HG03558 (cell line): ENCODE measurements around the gene METTL8.

Source experiments
- ATAC-seq: cut with Tn5 transposase; IDR thresholded peaks from one replicate; pipeline ENCODE4 v1.9.1; 2021; ENCODE audit warnings: moderate number of reproducible peaks; ENCODE audit not compliant: unreplicated experiment; ENCODE audit errors: extremely low read depth

Gene METTL8

DNA sequence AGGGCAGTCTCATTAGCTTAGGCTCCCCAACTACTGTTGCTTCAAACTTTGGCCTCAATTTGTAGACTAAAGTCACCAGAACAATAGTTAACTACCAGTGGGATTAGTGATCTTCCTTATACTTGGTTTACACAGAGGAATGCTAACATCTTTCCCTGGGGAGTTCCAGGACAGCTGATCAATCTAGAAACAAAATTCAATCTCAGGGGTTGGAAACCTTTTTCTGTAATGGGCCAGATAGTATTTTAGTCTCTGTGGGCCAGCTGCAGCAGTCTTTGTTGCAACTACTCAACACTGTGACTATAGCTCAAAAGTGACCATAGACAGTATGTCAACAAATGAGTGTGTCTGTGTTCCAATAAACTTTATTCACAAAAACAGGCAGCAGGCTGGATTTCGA is 85.7 kb downstream of the METTL8 start:
- ATAC-seq = no peak

DNA sequence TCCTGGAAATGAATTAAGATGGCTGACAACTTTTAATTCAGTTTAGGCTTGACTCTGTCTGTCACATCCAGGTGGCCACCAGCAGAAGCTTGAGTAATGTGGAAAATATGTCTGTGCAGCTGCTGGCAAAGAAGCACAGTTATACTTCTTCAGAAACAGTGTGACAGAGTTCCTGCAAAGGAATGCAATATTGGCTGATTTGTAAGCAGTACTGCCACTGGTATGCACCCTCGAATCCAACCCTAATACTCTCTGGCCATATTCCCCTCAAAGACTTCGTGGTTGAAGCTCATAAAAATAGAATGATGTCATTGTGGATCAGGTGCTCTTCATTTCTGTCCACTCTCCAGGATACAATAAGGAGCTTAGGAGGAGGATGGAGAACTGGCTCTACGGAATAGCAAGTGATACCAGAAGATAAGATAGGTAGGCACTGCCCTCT is 86.2 kb downstream of the METTL8 start:
- no peak for ATAC-seq

DNA sequence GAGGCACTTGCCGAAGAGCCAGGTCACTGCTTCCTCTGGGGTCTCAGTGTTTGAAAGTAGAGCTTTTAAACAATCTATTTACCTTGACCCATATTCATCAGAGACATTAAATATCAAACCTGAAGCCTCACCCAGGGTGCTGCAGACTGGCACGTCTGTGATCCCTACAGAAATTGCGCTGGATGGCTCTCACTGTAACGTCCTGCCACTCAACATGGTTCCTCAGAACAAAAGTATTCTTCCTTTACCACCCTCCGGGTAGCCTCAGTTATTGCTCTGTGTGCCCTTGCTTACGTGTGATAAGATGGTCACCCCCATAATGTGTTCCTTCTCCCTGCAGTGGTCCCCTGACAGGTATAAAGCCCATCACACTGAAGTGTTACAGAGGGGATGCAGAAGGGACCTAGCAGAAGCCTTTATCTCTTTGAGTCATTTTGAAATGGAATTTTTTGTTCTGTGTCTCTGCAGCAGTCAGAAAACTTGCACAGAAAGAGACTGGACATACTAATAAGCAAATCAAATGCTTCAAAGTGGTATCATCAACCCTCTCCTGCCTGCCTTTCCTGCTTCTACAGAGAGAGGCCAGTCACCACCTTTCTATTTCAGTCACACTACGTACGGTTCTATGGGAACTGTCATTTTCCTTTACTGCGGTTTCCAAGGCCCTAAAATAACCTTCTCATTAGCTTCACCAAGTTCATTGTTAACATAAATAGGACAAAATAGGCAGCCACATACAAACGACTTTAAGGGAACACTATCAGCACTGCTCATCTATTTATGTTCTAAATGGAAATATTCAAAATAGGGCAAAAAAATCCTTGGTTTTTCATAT is 86.8 kb downstream of the METTL8 start:
- no peak for ATAC-seq

DNA sequence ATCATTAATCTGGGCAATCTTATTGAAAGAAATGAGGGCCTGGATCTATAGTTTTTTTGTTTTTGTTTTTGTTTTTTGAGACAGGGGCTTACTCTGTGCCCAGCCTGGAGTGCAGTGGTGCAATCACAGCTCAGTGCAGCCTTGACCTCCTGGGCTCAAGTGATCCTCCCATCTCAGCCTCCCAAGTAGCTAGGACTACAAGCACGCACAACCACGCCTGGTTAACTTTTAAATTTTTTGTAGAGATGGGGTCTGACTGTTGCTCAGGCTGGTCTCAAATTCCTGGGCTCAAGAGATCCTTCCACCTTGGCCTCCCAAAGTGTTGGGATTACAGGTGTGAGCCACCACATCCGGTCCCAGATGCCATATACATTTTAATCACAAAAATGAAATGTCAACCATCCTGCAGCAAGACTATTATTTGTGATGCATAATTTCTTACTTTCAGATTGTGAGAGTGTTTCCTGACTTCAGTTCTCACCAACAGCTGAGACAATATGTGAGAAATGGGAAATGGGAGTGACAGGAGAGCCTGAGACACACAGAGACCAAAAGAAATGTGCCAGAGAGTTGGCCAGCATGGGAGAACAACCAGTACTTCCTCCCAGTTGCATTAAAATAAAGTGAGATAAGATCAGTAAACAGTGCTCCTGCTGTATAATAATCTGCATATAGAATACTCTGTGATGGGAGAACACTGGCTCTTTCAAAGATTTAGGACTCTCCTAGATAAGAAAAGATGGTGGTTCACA is 87.6 kb downstream of the METTL8 start:
- ATAC-seq = no peak

DNA sequence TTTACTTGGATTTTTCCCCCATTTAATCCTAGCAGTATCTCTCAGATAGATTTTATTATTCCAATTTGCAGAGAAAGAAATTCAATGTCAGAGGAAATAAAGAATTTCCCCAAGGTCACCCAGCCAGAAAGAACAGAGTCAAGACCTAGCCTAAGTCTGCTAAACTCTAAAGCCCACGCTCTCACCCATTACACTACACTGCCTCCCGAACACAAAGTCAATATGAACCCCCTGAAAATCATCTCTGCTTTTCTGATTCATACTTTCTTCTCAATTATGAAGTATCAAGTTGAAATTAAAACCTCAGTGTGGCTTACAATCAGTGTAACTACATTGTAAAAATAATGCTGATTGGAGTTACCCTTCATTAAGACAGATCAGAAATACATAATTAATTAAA is 89.6 kb downstream of the METTL8 start:
- ATAC-seq = no peak

DNA sequence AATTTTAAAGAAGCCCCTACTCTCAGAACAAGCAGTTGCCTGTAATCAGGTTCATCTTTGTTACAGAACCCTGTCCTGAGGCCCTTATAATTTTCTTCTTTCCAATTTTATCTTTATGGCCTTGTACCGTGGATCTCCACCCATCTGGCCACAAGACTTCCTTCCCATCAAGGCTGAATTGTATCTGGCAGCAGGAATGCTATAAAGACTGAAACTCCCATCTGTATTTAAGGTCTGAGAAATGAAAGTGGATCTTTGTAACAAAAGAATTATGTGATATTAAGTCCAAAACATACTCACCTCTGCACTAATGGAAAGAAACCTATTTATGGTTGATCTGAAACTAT is 91.8 kb downstream of the METTL8 start:
- no peak for ATAC-seq

DNA sequence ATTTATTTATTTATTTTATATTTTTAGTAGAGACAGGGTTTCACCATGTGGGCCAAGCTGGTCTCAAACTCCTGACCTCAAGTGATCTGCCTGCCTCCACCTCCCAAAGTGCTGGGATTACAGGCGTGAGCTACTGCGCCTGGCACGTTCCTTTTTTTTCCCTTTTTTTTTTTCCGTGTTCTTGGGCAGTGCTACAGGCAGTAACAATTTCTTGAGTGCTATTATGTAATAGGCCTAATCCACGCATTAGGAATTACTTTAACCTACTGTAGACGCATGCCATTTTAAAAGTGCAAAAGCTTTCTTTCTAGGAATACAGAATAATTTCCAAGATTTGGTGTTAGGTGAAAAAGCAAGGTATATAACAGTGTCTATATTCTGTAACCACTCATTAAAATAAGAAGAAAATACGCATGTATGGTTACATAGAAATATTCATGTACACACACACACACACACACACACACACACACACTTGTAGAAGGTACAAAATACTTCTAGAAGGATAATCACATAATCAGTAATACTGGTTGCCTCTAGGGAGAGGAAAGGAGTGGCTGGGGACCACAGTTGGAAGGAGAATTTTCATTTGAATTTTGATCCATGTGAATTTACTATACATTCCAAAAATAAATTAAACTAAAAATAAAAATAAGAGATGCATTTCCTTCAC is 92.3 kb downstream of the METTL8 start:
- no peak for ATAC-seq

DNA sequence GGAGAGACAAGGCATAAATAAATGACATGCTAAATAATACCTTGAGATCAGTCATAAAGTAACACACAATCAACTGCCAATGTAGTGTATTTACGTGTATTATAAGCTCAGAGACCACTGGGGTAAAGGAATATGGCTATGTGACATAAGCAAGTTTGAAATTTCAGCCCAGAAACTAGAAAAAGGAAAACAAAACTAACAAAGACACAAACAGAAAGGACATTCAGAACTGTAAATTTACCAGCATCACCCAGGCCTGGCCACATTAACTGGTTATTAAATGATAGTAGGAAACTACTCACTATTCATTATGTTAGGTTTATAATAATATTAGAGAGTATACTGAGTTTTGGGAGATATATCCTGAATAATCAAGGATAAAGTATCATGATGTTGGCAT is 98.8 kb downstream of the METTL8 start:
- no peak for ATAC-seq

DNA sequence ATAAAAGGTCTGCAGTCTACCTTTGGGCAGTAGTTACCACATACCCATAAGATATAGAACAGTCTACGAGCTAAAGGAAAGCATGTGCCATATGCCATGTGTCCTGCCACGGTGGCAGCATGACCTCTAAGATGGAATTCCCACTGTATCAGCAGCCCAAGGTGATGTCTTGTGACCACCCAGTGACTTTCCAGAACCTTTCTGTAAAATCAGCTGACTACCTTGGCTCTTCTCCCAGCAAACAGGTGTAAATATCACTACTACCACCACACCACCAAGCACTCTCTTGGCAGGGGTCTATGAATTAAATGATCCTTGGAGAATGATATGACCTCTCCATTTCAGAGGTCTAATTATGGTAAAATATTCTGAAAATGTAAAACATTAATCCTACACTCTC is 99.6 kb downstream of the METTL8 start:
- no peak for ATAC-seq

DNA sequence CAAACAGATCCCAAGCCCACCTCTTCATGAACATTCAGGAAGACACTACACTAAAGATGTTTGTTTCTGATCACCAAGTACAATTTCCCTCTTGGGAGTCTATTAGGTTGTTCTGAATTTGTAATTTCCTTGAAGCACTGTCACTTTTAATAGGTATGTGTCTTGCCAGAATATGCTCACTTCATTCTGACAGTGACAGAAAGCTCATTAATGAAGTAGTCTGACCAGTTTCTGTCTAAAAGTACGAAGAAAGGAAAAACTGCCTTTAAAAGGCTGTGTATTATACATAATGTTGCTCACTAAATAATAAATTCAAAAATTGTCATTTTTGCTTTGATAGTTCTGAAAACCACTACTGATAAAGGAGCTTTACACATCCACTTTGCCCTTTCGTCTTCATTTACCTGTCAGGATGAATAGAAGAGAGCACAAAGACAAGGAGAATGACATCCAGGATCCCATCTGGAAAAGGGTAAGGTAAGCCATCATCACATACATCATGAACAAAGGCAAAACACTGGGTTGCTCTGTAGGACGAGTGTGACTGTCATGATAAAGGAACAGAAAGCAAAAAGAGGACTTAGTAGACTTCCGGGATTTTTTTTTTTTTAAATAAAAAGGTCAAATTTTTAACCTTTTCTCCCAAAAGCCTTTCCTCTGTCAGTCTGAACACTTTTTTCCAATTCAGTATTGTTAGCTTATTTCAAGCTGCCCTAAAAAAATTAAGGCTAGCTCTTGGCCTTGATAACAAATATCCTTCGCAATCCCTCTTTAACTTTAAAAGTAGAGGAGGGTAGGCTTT is 103.4 kb downstream of the METTL8 start:
- no peak for ATAC-seq

DNA sequence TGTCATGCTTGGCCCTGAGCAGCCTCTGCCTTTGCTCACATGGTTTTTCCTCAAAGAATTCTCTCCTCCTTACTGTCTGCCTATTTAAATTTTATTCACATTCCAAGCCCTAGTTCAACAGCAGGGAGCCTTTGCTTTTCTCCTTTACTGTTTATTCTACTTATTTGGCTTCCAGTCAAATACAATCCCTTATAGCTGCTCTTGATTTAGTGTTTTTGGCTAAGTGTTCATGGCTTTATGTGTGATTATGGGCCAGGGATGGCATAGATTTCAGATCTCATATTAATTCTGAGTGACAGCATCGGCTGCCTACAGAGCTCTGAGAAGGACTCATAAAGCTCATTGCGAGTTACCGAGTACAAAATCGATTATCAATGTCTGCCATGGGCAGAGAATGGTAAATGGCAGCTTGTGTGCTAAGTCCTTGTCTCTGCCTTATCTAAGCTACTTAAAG is 106.7 kb downstream of the METTL8 start:
- no peak for ATAC-seq

DNA sequence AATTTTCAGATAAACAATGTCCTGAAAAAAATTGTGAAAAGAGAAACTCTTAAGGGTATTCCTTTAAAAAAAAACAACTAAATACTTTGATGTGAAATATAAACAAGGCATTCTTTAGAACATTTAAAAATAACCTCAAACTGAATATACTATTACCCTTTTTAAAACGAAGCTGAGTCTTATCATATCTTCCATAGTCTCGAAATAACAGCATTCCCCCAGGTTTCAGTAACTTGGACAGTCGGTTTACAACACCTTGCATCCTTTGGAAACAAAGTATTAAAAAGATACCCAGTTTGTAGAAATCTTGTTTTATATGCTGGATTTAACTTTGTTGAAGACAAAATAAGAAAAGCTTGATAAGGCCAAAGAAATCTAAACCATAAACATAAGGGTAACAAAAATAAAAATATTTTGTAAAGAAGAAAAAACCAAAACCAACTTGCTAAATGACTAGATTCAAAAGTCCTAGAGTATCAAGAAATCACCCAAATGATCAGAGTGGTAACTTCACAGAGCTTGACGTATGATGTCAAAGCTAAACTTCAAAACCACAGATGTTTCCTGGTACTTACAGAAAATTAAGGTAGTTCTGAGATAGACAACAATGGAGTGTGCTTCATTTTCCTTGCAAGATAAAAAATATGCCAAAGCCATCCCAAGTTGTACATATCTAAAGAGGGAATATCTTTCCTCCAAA is 107.8 kb downstream of the METTL8 start:
- ATAC-seq = peak; percentile 37

DNA sequence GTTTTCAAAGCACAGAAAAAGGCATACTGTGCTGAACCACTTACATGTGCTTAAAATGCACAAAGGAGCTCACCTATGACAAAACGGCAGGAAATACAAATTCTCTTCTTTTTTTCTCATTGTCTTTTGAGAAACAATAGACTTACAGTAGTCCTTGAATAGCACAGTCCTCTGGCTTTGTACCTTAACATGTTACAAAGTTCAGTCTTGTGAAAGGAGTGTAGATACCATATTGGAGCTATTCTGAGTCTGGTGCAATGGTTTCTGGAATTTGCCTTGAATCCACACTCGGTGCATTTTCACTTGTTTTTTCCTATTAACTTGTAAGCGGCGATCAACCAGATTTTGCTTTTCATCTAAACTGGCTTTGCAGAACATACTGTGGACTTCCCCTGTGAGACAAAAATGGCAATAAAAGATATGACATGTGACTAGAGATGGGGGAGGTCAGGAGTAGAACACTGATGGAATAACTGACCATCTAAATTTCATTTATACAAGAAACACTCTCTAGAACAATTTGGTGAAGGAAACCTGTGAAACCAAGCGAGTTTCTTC is 109.7 kb downstream of the METTL8 start:
- no peak for ATAC-seq

DNA sequence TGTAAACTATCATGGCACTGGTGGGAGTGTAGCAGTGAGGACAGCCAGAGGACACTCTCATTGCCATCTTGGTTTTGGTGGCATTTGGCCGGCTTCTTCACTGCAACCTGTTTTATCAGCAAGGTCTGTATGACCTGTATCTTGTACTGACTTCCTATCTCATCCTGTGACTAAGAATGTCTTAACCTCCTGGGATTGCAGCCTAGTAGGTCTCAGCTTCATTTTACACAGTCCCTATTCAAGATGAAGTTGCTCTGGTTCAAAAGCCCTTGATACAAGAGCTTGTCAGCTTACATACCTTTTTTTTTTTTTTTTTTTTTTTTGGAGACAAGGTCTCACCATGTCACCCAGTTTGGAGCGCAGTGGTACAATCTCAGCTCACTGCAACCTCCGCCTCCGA is 110.9 kb downstream of the METTL8 start:
- no peak for ATAC-seq

DNA sequence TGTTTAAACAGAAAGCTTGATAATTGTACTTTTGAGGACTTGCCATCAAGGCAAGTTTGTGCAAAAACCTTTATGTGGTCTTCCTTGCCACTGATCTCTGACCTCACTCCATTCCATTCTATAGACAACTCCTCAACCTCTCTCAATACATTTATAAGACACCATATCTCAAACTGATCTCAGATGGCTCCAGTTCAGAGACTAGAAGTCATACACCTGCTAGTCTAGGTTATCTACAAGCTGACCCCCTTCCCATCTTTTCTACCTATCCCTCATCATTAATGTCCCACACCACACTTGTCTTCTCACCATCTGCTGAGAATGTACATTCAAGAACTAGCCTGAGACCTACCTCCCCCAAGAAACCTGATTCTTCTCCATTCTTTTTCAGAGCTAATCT is 113.1 kb downstream of the METTL8 start:
- ATAC-seq = no peak

DNA sequence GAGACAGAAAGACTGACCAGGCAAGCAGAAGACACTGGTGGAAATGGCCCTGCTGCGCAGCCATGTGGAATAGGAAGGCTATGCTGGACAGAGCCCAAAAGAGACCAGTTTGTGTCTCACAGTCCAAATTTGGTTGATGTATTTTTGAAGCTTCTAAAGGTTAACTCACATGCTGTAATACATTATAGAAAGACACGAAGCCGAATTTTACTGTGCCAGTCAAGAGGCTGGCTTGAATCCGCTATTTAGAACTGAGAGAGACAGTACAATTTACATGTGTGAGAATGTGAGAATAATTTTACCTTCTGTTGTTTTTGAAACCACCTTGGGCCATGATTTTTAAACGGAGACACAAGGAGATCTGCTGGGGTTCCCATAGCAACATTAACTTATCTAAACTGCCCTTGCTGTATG is 113.6 kb downstream of the METTL8 start:
- ATAC-seq = peak; percentile 21

DNA sequence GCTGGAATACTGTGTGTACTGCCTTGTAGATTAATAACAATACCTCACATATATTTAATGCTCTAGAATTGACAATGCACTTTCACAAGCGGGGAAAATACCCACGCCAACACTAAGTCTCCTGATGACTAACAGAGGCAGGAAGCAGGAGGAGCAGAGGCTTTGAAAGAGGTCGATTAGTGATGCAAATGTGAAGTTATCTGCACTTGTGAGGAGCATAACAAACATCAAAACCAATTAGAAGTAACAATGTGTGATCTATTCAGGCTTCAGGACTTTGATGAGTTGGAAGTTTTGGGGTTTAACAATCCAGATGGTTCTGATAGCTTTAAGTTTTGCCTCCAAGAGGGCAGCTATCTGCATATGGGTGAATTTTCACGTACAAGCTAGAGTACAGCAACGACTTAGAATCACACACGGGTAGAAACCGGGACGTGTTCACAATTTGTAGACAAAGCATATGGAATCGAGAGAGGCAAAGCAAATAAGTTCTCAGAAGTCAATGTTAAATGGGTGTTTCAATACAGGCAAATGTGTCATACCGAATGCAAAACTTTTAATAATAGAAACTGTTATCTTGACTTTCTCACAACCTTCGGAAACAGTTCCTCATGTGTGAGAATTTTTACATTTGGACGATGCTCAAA is 114.5 kb downstream of the METTL8 start:
- peak; percentile 40 for ATAC-seq

DNA sequence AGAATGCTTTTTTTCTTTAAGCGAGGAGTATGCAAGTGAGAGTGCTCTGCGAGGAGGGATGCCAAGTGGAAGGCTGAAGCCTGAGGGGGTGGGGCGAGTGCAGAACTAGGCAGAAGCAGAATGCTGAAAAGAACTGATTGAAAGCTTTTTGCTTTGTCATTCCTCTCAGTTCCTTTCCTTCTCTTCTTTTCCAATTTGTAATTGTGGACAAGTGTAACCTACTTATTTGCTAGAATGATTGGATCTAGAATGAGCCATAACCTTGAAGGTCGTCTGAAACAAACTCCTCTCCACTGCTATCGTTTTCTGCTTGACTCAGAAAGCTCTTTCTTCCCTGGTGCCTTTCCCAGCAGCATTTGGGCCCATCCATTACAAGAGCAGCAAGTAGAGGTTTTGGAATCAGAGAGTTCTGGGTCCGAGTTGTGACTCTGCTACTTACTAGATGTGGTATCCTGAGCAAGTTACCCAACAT is 115.3 kb downstream of the METTL8 start:
- no peak for ATAC-seq
